T-helper 1 cell treated with Interleukin-12 subunit alpha and Interleukin-12 subunit beta and Interleukin-4 antibody, amounts not matched to agents 30 ng/mL and 1 ng/mL, for 36 hours (primary cell): ENCODE measurements around the gene FLYWCH2. TPM values are rescaled to one million over a fixed set of nuclear protein-coding genes. Genes with fewer than 3 reads are reported as not detected.
"Not testable (repeated sequence)": the region's sequence is repeated elsewhere in the genome, so short reads cannot be mapped to it uniquely, and the experiment has no call there.

Experiments used
- intact Hi-C: fragments of 100-400 bp; cut with micrococcal nuclease; formaldehyde crosslinking; loops from one replicate; pipeline ENCODE4 v1.15.1; 2024
- total RNA-seq: library from RNA; stranded (reverse); gene quantifications from 2 replicates; pipeline ENCODE4 v1.2.3, GENCODE V29; 2022

FLYWCH2 gene
- total RNA-seq, 1 donor from 2014 or later = 21.1 TPM

DNA sequence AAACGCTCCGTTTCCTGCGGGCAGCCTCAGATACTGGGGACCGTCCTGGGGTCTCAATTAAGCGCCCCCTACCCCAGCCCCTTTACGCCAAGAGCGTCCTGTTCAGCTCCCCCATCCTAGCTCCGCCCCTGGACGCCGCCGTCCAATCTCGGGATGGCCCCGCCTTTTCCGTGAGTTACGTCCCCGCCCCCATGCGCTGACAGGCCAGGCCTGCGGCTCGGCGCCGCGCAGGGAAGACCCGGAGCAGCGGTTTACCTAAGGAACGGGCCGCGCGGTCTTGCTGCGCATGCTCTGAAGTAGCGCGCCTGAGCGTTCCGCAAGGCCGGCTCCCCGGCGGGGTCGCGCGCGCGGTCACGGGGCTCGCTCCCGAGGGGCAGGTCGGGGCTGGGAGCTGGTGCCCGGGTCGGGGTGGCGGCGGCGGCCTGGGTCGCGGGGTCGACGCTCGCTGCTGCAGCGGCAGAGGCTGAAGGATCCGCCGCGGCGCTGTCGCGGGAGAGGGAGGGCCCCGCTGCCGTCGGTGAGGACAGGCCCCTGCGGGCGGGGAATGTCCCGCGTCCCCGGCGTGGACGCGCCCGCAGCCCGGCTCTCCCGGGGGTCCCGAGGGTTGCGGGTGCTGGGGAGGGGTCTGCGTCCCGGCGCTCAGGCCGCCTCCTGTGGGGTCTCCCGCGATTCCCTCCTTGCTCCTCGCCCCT, 28.8 kb downstream of the FLYWCH2 start, which contains the start of gene FLYWCH1:
TSS of gene FLYWCH1 (plus strand) at position 294 of the 692 bp plus-strand sequence. CDS start 17,755 bp downstream, outside the sequence.
- intact Hi-C loops = loop anchor here (1.0 to 10.0 kb wide), 7 partner anchors 8 to 223 kb away; partner anchors contain the start of genes ELOB, FLYWCH2, HCFC1R1 and PKMYT1

DNA sequence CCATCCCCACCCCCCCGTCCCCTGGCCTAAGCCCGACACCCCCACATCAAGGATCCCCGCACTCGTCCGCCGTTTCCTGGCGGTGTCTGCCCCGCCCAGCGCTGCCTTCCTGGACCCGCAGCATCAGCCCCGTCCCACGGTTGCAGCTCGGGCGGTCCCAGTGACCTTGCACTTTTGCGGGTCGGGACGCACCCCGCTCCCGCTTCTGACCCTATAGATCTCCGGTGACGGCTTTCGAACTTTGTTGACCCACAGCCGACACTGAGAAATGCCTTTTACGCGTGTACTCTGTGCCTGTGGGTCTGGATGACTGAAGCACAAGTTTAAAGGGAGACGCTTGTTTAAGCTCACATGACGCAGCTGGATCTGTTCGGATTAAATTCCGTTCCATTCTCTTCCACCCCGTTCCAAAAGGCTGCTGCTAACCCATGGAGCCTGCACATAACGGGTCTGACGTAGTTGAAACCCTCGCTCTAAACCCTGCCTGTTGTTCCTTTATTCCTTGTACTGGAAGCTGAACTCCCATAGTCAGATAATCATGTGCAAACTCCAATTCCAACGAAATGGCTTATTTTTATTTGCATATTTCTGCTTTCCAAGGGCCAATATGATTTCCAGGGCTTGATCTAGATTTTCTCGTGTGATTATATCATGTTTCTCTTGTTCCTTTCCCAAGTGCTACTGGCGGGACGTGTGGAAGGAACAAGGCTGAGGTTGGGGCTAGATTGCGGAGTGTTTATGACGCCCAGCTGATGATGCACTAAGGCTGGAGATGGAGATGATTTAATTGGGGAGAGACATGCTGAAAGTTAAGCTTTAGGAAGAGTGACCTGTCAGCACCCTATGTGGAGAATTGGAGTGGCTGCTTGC, 29.6 kb downstream of the FLYWCH2 start:
- intact Hi-C loops = loop anchor here (1.0 to 10.0 kb wide), 4 partner anchors 8 to 222 kb away; partner anchors contain the start of genes ELOB, HCFC1R1, THOC6 and TNFRSF12A

DNA sequence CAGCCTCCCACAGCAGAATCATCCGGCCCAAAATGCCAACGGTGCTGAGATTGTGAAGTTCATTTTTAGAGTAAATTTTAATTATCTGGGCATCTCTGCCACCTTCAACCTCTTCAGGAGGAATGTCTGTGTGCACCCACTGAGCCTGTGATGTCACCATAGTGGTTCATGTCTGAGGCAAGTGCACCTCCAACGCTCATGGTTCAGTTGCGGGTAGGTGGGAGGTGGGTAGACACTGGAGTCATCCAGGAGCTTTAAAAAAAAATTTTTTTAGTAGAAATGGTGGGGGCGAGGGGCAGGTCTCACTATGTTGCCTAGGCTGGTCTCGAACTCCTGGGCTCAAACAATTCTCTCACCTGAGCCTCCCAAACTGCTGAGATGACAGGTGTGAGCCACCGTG, 30.6 kb downstream of the FLYWCH2 start:
- intact Hi-C loops = loop anchor here (1.0 to 10.0 kb wide), 4 partner anchors 9 to 221 kb away; partner anchors contain the start of genes ELOB, HCFC1R1, THOC6 and TNFRSF12A

DNA sequence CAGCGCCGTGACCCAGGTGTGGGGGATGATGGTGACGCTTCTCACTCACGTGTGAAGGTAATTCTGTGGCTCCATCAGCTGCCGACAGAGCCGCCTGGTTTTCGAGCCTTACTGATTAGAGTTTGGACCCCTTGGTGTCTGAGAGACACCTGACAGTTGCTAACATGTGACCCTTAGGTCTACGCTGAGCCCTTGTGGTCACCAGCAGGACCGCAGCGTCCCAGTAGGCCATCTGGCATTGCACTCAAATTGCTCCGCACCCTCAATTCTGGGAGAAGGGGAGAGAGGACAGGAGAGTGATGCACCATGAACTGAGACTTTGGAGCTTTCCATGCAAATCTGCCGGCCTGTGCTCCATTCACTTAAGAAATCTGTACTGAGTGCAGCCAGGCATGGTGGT, 31.2 kb downstream of the FLYWCH2 start:
- intact Hi-C loops = loop anchor here (5.0 to 10.0 kb wide), 3 partner anchors 108 to 221 kb away; partner anchors contain the start of genes ELOB, HCFC1R1, THOC6 and TNFRSF12A

DNA sequence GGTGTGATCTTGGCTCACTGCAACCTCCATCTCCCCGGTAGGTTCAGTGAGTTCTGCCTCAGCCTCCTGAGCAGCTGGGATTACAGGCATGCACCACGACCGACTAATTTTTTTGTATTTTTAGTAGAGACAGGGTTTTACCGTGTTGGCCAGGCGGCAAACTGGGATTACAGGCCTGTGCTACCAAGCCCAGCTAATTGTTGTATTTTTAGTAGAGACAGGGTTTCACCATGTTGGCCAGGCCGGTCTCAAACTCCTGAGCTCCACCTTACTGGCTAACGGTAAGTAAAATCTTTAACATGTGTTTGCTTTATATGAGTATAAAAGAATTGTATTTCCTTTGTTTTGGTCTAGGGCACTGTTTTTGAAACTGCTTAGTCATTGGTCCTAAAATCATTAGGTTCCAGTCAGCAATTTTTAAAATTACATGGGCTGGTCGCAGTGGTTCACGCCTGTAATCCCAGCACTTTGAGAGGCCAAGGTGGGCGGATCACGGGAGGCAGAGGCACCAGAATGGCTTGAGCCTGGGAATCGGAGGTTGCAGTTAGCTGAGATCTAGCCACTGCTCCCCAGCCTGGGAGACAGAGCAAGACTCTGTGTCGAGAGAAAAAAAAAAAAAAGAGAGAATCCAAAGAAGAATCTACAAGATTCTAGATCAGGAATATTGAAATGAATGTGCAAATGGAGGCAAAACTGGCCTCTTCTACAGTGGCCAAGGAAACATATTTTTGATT, 32.3 kb downstream of the FLYWCH2 start:
- intact Hi-C loops = loop anchor here (10.0 kb wide), 1 partner anchor 219 kb away; the partner anchor contains the start of gene ZNF213

DNA sequence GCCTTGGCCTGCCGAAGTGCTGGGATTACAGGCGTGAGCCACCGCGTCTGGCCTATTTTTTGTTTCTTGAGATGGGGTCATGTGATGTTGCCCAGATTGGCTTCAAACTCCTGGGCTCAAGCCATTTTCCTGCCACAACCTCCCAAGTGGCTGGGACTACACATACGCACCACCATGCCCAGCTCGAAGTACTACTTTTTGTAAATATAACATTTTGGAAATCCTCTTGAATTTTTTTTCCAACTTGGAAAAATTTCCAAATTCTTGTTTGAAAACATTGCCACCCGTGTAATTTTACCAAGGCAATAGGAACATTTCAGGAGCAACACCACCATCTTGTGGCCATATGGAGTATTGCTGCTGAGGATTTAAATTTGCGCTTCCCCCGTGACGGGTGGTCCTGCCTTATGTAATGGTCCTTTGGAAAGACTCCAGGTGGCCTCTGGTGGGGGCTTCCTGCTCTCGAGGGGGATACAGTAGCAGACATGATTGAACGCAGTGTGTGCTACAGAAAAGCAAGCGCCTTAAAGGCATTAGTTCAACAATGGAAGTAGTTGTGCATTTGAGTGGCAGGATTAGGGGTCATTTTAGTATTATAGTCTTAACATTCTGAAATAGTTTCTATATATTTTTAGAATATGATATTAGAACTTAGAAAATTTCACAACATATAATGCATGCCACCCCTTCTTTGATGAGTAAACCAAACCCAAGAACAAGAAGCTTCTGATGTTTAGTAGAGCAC, 36.7 kb downstream of the FLYWCH2 start:
- intact Hi-C loops = loop anchor here (1.0 to 10.0 kb wide), 5 partner anchors 8 to 215 kb away; partner anchors contain the start of genes FLYWCH1 and ZNF213

DNA sequence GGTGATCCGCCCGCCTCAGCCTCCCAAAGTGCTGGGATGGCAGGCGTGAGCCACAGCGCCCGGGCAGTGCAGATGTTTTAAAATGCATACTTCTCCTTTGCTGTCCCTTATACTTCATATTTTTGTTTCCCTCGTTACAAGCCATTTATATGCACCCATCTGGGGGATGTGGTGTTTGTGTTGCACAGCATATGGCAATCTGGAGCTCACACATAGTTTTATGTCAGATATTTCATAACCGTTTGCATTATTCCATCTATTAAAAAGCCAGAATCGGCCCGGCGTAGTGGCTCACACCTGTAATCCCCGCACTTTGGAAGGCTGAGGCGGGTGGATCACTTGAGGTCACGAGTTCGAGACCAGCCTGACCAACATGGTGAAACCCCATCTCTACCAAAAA, 40.5 kb downstream of the FLYWCH2 start:
- intact Hi-C loops = no loop called here

DNA sequence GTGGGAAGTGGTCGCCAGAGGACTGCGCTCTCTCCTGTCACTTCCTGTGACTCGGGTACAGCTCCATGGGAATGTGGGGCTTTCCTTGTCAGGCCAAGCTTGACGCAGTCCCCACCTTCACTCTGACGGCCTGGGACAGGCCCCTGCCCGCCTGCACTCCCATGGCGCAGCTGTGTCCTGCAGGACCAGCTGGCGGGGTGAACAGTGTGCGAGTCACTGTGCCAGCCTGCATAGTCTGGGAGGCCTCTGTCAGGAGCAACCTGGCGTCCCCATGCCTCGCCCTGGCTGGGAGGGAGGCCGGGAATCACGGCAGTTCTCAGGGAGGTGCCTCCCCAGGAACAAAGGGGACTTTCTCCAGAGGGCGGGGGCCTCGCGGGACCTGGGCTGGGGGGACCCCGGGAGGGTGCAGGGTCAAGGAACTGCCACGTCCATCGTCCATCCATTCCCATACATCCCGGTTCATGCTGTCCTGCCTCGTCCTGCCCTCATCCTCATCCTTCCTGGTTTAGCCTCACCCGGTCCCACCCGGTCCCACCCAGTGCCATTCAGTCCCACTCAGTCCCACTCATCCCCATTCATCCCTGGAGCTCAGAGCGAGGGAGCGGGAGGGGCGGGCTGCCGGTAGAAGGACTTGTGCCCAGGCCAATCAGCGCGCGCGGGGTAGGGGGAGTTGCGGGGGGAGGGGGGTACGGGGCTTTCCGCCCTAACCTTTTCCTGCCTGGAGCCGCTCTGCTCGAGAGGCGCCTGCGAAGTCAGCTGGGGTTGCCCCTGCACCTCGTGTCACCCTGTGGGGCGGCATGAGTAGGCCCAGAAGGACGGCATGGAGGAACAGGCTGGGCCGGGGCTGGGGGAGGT, 42.1 kb downstream of the FLYWCH2 start:
- intact Hi-C loops = no loop called here

DNA sequence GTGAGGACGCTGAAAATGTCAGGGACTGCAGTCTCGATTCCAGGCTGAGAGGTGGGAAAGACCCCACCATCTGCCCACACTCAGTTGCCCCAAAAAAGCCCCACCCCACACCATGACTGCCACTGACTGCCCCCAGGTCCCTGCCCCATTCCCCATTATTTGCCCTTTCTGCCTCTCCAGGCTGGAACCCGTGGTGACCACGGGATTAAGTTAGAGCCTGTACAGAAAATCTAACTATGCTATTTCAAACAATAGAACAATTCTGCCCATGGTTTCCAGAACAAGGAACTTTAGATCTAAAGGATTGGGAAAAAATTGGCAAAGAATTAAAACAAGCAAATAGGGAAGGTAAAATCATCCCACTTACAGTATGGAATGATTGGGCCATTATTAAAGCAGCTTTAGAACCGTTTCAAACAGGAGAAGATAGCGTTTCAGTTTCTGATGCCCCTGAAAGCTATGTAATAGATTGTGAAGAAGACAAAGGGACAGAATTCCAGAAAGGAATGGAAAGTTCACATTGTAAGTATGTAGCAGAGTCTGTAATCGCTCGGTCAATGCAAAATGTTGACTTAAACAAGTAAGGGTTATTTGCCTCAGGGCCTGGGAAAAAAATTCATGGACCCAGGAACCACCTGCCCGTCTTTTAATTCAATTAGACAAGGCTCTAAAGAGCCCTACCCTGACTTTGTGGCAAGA, 43.1 kb downstream of the FLYWCH2 start:
- intact Hi-C loops = loop anchor here (2.0 kb wide), 2 partner anchors 87 to 205 kb away; partner anchors contain the start of gene PRSS27

DNA sequence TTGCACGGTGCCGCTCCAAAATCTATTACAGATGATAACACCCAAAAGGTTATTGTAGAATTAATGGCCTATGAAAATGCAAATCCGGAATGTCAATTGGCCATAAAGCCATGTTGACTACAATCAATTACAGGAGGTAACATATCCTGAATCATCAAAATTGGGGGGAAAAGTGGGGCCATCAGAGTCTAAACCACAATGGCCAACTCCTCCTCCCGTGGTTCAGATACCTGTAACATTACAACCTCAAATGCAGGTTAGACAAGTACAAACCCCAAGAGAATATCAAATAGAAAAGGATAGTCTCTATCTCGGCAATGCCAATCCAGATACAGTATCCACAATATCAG, 43.6 kb downstream of the FLYWCH2 start:
- intact Hi-C loops = loop anchor here (2.0 kb wide), 2 partner anchors 88 to 206 kb away; partner anchors contain the start of gene PRSS27

DNA sequence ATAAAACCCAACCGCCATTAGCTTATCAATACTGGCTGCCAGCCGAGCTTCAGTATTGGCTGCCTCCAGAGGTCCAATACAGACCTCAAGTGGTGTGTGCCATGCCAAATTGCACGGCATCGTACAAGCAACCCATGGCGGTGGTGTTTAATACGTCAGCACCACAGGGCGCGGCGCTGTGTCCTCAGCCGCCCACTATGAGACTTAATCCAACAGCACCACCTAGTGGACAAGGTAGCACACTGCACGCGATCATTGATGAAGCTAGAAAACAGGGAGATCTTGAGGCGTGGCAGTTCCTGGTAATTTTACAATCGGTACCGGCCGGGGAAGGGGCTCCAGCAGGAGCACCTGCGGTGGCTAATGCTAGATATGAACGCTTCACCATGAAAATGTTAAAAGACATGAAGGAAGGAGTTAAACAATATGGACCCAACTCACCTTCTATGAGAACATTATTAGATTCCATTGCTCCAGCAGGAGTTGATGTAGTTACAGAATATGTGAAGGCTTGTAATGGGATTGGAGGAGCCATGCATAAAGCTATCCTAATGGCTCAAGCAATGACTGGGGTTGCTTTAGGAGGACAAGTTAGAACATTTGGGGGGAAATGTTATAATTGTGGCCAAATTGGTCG, 44.1 kb downstream of the FLYWCH2 start:
- intact Hi-C loops = loop anchor here (1.0 to 2.0 kb wide), 8 partner anchors 8 to 206 kb away; partner anchors contain the start of genes FLYWCH1, PAQR4 and PRSS27

DNA sequence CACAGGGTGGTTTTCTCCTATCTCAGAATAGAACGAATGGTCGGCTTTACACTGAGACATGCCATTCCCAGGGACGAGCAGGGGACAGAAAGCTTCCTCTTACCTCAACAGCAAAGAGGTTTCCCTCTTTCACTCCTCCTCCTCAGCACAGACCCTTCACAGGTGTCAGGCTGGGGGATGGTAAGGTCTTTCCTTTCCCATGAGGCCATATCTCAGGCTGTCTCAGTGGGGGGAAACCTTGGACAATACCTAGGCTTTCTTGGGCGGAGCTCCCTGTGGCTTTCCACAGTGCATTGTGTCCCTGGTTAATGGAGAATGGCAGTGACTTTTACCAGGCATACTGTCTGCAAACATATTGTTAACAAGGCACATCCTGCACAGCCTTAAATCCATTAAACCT, 45.1 kb downstream of the FLYWCH2 start:
- intact Hi-C loops = not testable (repeated sequence)

DNA sequence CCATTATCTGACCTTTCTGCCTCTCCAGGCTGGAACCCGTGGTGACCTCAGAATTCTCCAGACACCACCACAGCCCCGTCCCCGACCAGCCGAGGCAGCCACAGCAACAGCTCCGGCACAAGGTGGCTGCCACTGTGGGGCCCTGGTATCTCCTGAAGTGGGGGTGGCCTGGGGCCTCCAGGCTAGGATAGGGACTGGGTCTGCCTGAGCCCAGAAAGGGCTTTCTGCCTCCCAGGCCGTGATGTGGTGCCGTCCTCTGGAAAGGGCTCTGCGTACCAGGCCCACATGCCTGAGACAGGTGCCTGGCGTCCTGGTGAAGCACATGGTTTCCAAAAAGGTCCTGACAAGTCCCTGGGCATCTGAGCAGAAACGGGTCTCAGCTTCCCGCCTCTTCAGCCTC, 45.8 kb downstream of the FLYWCH2 start:
- intact Hi-C loops = no loop called here

DNA sequence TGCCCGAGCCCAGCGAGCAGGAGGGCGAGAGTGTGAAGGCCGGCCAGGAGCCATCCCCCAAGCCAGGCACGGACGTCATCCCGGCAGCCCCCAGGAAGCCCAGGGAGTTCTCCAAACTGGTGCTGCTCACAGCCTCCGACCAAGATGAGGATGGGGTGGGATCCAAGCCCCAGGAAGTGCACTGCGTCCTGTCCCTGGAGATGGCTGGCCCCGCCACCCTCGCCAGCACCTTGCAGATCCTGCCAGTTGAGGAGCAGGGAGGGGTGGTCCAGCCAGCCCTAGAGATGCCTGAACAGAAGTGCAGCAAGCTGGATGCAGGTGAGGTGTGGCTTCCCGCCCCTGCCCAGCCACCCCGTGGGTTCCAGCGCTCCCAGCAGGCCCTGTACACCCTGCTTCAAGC, 46.7 kb downstream of the FLYWCH2 start:
- intact Hi-C loops = no loop called here

DNA sequence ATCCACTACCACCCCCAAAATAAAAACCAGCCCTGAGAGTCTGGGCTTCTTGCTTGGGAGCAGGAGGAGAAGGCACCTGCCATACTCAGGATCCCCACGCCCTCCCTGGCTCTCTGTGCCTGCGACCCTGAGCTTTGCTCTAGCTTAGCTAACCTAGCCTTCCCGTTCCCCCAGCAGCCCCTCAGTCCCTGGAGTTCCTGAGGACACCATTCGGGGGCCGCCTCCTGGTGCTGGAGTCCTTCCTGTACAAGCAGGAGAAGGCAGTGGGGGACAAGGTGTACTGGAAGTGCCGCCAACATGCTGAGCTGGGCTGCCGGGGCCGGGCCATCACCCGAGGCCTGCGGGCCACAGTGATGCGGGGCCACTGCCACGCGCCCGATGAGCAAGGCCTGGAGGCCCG, 47.2 kb downstream of the FLYWCH2 start:
- intact Hi-C loops = no loop called here

DNA sequence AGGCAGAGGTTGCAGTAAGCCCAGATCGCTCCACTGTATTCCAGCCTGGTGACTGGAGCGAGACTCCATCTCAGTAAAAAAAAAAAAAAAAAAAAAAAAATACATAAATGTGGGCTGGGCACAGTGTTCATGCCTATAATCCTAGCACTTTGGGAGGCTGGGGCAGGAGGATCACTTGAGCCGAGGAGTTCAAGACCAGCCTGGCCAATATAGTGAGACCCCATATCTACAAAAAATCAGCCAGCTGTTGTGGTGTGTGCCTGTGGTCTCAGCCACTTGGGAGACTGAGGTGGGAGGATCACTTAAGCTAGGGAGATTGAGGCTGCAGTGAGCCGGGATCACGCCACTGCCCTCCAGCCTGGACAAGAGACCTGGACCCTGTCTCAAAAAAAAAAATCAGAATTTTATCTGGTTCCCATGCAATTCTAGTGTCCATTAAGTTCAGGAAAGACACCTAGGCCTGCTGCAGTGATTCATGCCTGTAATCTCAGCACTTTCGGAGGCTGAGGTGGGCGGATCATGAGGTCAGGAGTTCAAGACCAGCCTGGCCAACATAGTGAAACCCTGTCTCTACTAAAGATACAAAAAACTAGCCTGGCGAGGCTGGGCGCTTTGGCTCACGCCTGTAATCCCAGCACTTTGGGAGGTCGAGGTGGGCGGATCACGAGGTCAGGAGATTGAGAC, 48.4 kb downstream of the FLYWCH2 start:
- intact Hi-C loops = not testable (repeated sequence)

DNA sequence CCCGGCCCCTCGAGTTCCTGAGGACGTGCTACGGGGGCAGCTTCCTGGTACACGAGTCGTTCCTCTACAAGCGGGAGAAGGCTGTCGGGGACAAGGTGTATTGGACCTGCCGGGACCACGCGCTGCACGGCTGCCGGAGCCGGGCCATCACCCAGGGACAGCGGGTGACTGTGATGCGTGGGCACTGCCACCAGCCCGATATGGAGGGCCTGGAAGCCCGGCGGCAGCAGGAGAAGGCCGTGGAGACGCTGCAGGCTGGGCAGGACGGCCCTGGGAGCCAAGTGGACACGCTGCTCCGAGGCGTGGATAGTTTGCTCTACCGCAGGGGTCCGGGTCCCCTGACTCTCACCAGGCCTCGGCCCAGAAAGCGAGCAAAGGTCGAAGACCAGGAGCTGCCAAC, 50.1 kb downstream of the FLYWCH2 start:
- intact Hi-C loops = no loop called here

DNA sequence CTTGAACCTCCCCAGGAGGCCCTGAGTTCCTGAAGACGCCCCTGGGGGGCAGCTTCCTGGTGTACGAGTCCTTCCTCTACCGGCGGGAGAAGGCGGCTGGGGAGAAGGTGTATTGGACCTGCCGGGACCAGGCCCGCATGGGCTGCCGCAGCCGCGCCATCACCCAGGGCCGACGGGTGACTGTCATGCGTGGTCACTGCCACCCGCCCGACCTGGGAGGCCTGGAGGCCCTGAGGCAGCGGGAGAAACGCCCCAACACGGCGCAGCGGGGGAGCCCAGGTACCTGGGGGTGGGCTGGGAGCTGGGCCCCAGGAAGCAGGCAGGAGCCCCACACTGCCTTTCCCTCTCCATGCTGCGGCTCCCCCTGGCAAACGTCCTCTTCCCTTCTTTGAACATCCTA, 50.7 kb downstream of the FLYWCH2 start:
- intact Hi-C loops = no loop called here
